ENCODE measurements around the gene YWHAE.
A peak's percentile ranks its signal among the peaks of the same experiment; 100 is the strongest.
"Not testable (repeated sequence)": the region's sequence is repeated elsewhere in the genome, so short reads cannot be mapped to it uniquely, and the experiment has no call there.

YWHAE gene

DNA sequence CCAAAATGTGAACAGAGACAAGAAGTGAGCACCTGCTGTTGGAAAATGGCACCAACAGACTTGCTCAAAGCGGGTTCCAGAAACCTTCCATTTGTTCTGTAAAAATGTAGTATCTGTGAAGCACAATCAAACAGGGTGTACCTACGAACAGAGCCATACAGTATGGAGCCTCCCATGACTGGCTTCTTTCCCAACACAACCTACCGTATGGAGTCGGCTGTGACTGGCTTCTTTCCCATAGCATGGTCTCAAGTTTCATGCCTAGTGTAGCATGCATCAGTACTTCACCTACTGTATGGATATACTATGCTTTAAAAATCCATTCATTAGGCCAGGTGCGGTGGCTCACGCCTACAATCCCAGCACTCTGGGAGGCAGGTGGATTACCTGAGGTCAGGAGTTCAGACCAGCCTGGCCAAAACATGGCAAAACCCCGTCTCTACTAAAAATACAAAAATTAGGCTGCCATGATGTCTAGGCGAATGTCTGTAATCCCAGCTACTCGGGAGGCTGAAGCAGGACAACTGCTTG is 26.2 kb downstream of the YWHAE start:
- no peak for DNase-seq

DNA sequence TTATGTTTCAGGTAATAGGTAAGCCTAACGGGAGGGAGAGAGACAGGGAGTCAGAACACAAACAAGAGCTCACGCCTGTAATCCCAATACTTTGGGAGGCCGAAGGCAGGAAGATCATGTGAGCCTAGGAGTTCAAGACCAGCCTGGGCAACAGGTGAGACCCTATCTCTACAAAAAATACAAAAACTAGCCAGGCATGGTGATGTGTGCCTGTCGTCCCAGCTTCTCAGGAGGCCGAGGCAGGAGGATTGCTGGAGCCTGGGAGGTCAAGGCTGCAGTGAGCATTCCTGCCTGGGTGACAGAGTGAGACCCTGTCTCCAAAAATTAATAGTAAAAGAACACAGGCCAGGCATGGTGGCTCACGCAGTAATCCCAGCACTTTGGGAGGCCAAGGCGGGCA is 27.4 kb downstream of the YWHAE start:
- DNase-seq, result no peak

DNA sequence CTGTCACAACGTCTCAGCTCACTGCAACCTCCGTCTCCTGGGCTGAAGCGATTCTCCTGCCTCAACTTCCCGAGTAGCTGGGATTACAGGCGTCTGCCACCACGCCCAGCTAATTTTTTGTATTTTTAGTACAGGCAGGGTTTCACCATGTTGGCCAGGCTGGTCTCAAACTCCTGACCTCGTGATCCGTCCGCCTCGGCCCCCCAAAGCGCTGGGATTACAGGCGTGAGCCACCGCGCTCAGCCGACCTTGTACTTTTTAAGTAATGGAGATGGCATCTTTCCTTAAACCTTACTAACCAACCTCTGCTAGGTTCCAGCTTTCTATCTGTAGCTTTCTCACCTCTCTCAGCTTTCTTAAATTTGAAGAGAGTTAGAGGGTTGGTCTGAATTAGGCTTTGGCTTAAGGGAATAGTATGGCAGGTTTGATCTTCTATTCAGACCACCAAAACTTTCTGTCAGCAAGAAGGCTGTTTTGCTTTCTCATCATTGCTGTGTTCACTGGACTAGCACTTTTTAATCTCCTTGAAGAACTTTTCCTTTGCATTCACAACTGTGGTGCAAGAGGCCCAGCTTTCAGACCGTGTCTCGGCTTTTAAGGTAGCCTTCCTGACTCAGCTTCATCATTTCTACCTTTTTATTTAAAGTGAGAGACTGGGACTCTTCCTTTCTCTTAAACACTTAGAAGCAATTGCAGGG is 28.0 kb downstream of the YWHAE start:
- DNase-seq, result no peak

DNA sequence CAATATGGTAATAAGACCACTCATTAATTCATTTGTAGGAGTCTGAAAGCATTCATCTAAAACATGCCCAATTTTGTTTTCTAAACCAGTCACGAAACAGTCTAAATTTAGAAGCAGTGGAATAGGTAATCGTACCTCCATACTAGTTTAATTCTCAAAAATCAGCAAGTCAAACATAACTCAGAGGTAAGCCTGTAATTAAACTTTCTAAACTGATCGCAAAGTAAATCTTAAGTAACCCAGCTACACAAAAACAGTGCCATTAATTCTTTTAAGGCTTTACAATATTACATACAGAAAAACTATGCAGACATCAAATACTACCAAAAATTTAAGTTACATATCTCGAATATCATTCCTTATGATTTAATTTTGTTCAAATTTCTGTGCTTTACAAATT is 31.4 kb downstream of the YWHAE start:
- DNase-seq, result no peak

DNA sequence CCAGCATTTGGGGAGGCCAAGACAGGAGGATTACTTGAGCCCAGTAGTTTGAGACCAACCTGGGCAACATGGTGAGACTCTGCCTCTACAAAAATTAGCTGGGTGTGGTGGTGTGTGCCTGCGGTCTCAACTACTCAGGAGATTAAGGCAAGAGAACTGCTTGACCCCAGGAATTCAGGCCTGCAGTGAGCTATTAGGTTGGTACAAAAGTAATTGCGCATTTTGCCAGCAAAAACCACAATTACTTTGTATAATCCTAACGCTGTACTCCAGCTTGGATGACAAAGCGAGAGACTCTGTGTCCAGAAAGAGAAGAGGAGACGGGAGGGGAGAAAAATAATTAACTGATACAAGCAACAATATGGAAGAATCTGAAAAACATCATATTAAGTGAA is 32.7 kb downstream of the YWHAE start:
- no peak for DNase-seq

DNA sequence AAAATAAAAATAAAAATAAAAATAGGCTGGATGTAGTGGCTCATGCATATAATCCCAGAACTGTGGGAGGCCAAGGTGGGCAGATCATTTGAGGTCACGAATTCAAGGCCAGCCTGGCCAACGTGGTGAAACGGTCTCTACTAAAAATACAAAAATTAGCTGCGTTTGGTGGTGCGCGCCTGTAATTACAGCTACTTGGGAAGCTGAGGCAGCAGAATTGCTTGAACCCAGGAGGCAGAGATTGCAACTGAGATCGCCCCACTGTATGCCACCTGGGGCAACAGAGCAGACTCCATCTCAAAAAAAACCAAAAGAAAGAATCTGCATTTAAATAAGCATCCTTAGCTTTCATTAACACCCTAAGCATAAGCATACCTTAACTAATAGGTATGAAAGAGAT is 33.8 kb downstream of the YWHAE start:
- no peak for DNase-seq

DNA sequence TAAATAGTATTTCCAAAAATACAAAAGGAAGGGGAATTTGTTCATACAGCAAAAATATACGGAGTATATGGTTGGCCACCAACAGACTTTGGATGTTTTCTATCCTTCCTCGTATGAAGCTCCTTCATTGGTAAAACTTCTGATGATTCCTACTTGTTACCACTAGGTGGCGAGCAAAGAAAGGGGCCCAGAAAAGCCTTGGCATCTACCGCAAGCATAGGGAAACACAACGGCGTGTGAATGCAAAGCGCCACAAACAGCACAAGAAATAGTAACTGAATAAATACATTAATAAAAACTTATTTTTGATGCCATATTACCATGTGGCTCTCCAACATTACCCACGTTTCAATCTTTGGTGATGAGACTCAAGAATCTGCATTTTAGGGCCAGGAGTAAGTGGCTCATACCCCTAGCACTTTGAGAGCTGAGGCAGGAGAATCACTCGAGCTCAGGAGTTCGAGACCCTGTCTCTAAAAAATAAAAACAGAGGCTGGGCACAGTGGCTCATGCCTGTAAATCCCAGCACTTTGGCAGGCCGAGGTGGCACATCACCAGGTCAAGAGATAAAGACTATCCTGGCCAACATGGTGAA is 34.5 kb downstream of the YWHAE start:
- peak; percentile 81 for DNase-seq

DNA sequence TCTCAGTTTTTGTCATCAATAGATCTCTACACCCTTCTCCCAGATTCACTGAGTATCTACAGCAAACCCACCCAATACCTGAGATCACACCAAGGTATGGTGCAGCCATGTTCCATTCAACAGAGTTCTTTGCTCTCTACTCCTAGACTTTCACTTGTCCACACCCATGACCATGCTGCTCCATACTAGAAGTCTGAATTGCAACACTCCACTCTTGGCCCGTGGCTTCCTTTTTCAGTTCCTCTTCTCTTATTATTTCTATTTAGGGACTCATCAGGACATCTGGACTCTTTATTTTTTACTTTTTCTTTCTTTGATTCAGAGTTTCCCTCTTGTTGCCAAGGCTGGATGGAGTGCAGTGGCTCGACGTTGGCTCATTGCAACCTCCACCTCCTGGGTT is 37.1 kb downstream of the YWHAE start:
- no peak for DNase-seq

DNA sequence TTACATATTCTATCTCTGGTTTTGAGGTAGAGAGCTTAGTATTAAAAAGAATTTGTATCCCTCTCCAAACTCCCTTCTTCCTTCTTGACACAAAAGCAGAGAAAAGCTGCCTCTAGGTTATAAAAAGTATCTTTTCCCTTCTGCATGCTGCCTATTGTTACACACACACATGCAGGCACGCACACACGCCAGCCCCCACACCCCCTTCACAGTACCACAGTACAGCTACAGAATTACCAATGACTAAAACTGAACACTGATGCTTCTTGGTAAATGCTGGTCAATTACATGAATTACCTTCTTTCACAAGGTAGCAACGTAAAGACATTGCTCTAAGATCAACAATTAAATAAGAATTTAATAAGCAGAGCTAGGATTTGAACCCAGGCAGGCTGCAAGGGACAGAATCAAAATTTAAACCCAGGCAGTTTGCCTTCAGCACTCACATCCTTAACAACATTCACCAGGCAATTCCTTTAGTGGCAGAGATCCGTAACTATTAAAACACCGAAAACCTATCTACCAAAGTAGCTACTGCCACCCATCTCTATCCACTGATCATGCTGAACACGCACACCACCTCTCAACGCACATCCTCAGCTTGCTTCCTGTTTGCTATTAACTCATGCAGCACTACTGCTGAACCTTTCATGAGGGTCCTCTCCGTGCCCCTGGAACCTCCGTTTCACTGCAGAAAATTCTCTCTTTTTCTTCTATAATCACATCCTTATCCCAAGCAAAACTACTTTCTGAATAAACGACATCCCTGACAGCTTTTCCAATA is 37.8 kb downstream of the YWHAE start:
- DNase-seq, result peak; percentile 74

DNA sequence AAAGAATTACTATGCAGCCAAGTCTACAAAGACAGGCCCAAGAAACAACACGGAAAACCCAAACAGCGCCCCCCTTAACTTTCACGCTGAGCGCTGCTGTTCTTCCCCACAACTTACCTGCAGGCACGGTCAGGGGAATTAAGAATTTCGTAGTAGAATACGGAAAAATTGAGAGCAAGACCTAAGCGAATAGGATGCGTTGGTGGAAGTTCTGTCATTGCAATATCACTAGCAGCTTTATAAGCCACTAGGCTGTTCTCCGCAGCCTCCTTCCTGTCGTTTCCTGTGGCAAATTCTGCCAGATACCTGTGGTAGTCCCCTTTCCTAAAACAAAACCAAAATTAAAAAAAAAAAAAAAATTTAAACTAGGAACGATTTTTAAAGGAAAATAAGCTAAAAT is 39.0 kb downstream of the YWHAE start:
- no peak for DNase-seq

DNA sequence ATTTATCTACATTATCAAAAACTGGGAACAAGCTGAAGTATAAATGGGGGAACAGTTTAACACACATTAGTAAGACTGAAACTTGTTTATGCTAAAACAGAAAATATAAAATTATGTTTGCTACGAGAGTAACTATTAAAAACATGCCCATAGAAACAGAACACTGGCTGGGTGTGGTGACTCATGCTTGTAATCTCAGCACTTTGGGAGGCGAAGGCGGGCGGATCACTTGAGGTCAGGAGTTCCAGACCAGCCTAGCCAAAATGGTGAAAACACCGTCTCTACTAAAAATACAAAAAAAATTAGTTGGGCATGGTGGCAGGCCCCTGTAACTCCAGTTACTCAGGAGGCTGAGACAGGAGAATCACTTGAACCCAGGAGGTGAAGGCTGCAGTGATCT is 39.7 kb downstream of the YWHAE start:
- peak; percentile 75 for DNase-seq

DNA sequence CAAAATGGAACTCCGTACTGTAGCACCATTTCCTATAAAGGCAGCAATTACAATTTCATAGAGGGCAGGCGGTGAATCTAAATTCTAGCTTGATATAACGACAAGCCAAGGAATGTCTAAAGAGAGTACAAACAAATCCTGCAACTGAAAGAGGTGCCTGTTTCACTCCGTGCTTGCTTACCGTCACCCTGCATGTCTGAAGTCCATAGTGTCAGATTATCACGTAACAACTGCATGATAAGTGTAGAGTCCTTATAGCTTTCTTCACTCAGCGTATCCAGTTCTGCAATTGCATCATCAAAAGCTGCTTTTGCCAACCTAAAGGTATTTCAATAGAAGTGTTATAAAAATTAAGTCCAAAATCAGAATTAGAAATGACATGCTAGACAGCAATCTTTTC is 46.0 kb downstream of the YWHAE start:
- DNase-seq, result no peak

DNA sequence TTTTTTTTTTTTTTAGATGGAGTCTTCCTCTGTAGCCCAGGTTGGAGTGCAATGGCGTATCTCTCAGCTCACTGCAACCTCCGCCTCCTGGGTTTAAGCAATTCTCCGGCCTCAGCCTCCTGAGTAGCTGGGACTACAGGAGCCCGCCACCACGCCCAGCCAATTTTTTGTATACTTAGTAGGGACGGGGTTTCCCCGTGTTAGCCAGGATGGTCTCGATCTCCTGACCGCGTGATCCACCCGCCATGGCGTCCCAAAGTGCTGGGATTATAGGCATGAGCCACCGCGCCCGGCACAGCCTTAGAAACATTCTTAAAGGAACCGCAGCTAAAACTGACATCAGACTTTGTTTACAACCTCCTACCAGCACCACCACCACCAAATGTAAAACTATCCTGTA is 47.5 kb downstream of the YWHAE start:
- DNase-seq, result not testable (repeated sequence)

DNA sequence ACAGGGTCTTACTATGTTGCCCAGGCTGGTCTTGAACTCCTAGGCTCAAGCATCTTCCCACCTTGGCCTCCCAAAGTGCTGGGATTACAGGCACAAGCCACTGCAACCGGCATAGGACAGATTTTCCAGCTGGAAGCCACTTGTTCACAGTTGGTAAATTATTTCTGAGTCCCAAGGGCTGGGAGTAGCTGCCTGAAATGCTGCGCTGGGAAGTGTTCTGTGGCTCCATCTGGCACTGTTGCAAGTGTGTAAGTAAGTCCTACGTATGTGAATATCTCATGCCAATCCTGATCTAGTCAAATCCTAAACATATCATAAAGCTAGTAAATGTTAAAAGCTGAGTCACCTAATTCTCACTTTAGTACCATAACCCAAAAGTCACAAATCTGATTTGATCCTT is 48.1 kb downstream of the YWHAE start:
- no peak for DNase-seq

DNA sequence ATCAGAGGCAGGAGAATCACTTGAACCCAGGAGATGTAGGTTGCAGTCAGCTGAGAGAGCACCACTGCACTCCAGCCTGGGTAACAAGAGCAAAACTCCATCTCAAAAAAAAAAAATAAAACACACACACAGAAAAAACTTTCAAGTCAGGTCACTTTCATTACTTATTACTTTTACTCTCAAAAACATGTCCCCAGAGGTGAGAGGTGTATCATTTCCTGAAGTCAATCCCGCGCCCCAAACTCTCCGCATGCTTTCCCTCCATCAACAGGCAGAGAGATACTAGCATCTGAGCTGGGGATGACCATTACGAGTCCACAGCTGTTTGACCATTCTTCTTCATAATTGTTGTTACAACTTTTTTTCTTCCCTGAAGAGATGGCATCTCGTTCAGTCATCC is 48.7 kb downstream of the YWHAE start:
- no peak for DNase-seq

DNA sequence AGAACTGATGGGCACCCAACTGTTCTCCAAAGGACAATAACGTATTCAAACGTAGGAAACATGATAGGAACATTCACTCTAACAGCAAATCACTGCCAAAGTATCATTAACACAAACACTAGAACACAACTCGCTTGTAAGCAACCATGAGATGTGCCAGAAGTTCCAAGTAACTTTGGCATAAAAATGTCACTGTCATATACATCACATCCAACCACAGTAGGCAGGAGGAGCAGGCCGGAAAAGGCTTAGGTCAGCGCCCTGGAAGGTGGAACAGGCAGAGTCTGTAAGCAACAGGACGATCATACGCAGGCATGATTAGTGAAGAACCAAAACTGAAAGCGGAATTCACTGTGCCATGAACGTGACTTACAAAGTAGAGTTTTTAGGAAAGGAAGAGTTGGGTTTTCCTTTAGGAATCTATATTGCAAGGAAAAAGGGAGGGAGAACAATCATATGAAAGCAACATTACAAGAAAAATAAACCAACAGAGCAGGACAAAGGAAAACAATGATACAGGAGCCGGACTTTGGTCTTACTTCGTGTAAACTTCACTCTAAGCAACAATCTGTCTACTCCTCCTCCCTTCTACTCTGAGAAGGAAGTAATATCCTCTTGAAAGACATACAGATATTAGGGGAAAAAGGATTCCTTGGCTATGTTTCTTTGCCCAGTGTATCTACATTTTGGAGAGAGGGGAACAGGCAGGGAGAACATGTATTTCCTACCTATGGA is 52.3 kb downstream of the YWHAE start:
- peak; percentile 61 for DNase-seq

DNA sequence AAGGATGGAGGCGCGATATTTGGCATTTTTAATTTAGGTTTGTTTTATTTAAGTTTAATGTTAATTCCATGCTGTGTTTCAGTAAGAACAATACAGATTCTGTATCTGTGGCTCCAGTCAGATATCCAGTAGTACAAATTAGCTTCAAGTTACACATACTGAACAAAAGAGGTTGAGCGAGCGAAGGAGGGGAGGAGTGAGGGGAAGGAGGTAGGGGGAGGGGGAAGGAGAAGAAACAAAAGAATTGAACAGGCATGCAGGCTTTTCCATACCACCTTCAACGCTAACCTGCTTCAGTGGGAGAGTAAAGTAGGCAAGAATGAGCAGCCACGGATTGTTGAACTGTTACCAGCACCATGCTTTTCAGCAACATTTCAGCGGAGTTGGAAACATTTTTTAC is 55.5 kb downstream of the YWHAE start:
- DNase-seq, result no peak

DNA sequence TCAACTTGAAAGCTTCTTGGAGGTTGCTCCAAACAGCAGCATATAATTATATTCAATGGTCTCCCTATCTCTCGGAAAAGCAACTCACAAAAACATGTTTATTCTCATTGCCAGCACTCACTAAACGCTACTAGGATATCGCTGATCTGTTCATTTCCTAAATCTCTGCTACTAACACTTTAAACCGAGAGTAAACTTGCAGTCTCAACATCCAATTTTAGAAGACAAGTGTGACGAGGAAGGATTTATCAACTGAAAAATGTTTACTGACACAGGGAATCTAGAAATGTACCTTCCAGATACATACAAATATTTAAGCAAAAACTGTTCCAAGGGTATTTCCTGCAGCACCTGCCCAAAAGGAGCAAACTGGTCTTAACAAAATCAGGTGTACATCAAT is 56.5 kb downstream of the YWHAE start:
- DNase-seq, result no peak

DNA sequence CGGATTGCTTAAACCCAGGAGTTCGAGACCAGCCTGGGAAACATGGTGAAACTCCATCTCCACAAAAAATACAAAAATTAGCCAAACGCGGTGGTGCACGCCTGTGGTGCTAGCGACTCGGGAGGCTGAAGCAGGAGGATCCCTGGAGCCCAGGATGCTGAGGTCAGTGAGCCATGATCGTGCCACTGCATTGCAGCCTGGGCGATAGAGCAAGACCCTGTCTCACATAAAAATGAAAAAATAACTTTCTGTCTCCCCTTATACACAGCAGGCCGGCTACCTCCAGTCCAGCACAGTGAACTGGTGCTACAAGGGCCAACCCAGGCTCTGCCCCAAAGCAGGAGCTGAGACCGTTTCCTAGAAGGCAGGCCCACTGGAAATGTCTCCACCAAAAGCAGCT is 59.7 kb downstream of the YWHAE start:
- DNase-seq, result no peak

DNA sequence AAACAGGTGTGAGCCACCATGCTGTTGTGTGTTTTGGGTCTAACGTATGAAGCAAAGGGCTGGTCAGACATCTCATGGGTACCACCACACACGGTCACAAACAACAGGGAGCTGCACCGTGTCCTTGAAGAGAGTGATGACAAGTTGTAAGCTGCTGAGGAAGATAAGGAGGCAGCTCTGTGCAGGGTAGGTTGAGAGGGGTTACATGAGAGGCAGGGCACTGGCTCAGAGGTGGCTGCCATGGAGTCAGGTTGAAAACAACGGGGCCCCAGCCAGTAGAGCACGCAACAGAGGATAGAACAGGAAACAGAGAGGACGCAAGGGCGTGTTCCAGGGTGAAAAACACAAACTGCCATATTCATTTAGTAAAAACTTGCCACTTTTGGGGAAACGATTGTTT is 68.3 kb downstream of the YWHAE start:
- DNase-seq, result peak; percentile 36

DNA sequence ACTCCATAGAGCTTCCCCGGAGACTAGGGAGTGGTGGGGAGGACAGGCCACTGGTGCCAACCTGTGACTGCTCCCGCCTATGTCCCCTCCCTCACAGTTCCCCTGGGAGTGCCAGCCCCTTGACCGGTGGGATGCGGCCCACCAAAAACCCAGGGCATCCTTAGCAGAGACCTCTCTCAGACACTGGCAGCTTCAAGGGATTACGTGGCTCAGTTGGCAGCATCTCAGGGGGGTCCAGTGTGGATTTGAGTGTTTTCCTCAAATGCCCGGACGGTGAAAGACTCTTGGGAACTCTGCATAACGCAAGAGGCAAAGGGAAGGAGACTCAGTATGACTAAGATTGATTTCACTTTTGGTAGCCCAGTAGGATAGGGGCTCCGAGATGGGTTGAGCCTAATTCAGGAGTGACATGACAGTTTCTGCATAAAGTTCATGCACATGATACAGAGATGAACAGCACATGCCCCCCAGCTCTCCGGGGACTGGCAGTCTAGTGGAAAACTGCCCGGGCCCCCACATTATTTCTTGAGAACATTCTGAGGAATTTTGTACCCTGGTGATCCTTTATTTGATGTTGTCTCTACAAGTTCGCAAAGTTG is 70.2 kb downstream of the YWHAE start:
- DNase-seq, result peak; percentile 30

DNA sequence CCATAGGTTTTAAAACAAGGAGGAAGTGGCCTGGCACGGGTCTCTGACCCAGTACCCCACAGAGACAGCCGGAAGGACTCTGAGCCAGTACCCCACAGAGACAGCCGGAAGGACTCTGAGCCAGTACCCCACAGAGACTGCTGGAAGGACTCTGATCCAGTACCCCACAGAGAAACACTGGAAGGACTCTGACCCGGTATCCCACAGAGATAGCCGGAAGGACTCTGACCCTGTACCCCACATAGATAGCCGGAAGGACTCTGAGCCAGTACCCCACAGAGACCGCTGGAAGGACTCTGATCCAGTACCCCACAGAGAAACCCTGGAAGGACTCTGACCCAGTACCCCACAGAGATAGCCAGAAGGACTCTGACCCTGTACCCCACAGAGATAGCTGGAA is 71.6 kb downstream of the YWHAE start:
- peak; percentile 49 for DNase-seq

DNA sequence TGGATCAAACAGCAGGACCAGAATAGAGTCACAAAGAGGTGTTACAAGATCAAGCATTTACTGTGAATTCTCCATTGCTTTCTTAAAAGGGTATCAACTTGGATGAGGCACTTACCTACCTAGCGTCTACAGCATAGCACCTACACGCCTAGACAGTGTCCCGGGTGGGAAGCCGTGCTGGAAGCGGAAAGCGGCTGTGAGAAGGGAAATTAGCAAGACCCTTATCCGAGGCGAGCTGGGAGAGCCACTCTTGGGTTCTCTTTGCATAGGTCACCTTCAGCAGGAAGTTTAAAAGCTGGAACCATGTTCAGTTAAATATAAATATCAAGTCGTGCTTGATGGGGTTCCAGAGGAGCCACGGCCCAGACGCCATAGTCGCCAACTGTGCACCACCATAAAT is 74.3 kb downstream of the YWHAE start:
- DNase-seq, result peak; percentile 39

Measured in activated effector memory CD4-positive, alpha-beta T cell treated with anti-CD3 and anti-CD28 coated beads, Interleukin-2, amount 50 U/mL, for 16 hours (primary cell).